ENCODE measurements around the gene SLC6A6. TPM values are rescaled to one million over a fixed set of nuclear protein-coding genes. Genes with fewer than 3 reads are reported as not detected.
A peak's percentile ranks its signal among the peaks of the same experiment; 100 is the strongest.

The SLC6A6 gene
- total and polyA plus RNA-seq, 11 donors = 9.1 to 121 (median 34.9) TPM

- DNase-seq = peak; percentile 78 to 86 (median 84)
- Histone ChIP-seq H3K4me1 (peaks cover 0 to 51% (median 19%) of the 10 kb centered on the region in 12 donors), H3K36me3 (peaks cover 0 to 96% (median 30%) of the 10 kb centered on the region in 9 donors), H3K27ac (peak overlapping the region in 7 of 12 donors; percentile 16 to 48 (median 33)), H3K4me3 (no peak overlapping the region), H3K9me3 (no peaks in the 10 kb centered on the region), H3K27me3 (peaks cover 0 to 8% (median 0%) of the 10 kb centered on the region in 9 donors)
- no peak for TF ChIP-seq POLR2A (IDR thresholded peaks at IDR 0.05)
- TF ChIP-seq, protein P1, sequence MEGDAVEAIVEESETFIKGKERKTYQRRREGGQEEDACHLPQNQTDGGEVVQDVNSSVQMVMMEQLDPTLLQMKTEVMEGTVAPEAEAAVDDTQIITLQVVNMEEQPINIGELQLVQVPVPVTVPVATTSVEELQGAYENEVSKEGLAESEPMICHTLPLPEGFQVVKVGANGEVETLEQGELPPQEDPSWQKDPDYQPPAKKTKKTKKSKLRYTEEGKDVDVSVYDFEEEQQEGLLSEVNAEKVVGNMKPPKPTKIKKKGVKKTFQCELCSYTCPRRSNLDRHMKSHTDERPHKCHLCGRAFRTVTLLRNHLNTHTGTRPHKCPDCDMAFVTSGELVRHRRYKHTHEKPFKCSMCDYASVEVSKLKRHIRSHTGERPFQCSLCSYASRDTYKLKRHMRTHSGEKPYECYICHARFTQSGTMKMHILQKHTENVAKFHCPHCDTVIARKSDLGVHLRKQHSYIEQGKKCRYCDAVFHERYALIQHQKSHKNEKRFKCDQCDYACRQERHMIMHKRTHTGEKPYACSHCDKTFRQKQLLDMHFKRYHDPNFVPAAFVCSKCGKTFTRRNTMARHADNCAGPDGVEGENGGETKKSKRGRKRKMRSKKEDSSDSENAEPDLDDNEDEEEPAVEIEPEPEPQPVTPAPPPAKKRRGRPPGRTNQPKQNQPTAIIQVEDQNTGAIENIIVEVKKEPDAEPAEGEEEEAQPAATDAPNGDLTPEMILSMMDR (IDR thresholded peaks at IDR 0.05) = no peak
- WGBS, 4 donors = 46 to 52% (median 49%) methylated on average over 7 to 9 of the region's 9 CpGs
- intact Hi-C loops (cut with DNase I) = loop anchor here in 8 of 10 donors (2.0 to 10.0 kb wide), 8 partner anchors 22 to 806 kb away; partner anchors contain the start of gene SLC6A6 (in 3 of the 8)
- ATAC-seq = peak; percentile 71 to 89 (median 81)
Measured at GRCh38 chr3:14460342-14461005, 58.1 kb downstream of the SLC6A6 start.

DNA sequence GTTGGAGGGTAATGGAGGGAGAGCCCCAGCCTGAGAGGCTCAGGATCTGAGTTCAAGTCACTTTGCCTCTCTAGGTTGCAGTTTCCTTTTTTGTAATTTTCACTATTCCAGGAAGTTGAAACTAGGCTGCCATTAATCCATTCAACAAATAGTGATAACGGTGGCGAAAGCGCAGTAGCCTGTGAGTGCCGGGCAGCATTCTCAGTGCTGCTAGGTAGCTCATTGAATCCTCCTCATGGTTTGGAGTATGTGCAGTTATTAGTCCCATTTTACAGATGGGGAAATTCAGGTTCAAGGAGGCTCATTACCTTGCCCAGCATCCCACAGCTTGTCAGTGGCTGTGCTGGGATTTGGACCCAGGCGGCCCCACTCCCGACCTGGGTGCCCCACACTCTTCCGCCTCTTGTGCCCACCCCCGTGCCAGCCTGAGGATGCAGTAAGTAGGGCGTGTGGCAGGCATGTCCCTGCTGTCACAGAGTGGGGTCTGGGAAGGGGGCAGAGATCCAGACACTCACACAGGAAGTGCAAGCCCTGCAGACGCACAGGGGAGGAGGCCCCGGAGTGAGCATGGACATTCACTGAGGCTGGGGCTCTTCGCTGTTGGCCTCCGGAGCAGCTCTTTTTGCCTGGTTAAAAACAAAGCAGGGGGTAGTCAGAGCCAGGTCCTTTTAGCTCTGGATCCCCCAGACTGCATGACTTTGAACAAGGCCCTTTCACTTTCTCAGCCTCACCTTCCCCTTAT lies 58.8 kb downstream of the SLC6A6 start:
- no peak overlapping the region for H3K4me3 ChIP-seq
- DNase-seq = peak in 2 of 5 donors; percentile 23 to 44
- H3K27ac ChIP-seq = peak overlapping the region in 6 of 12 donors; percentile 5 to 48 (median 33)
- H3K4me1 ChIP-seq = peaks cover 0 to 51% (median 19%) of the 10 kb centered on the region in 12 donors
- no peak for ATAC-seq
- peaks cover 0 to 8% (median 0%) of the 10 kb centered on the region in 9 donors for H3K27me3 ChIP-seq
- H3K9me3 ChIP-seq = no peaks in the 10 kb centered on the region
- TF ChIP-seq, protein P1 (IDR thresholded peaks at IDR 0.05) = no peak
- TF ChIP-seq POLR2A (IDR thresholded peaks at IDR 0.05) = no peak
- WGBS, 4 donors = 73 to 83% (median 76%) methylated on average over 13 of the region's 13 CpGs
- intact Hi-C loops (cut with DNase I) = loop anchor here in 8 of 10 donors (2.0 to 10.0 kb wide), 8 partner anchors 22 to 806 kb away; partner anchors contain the start of gene SLC6A6 (in 3 of the 8)
- peaks cover 0 to 96% (median 31%) of the 10 kb centered on the region in 9 donors for H3K36me3 ChIP-seq

- WGBS, 4 donors = 70 to 83% (median 78%) methylated on average over 8 of the region's 8 CpGs
- Histone ChIP-seq H3K9me3 (no peaks in the 10 kb centered on the region), H3K36me3 (peaks cover 0 to 96% (median 37%) of the 10 kb centered on the region in 9 donors), H3K4me3 (no peak overlapping the region), H3K4me1 (peaks cover 0 to 51% (median 19%) of the 10 kb centered on the region in 12 donors), H3K27ac (peak overlapping the region in 3 of 12 donors; percentile 5 to 16 (median 14)), H3K27me3 (peaks cover 0 to 8% (median 0%) of the 10 kb centered on the region in 9 donors)
- ATAC-seq (peak in 3 of 4 donors; percentile 44 to 48 (median 45)), DNase-seq (peak; percentile 48 to 74 (median 60))
- TF ChIP-seq, protein P1 (IDR thresholded peaks at IDR 0.05) = peak; percentile 22 to 65 (median 50)
- no peak for TF ChIP-seq POLR2A (IDR thresholded peaks at IDR 0.05)
- intact Hi-C loops (cut with DNase I) = loop anchor here in 9 of 10 donors (2.0 to 10.0 kb wide), 8 partner anchors 23 to 807 kb away; partner anchors contain the start of gene SLC6A6 (in 3 of the 9)
Measured at GRCh38 chr3:14461748-14462324, 59.4 kb downstream of the SLC6A6 start.
